ENCODE measurements around the gene OTX2. TPM values are rescaled to one million over a fixed set of nuclear protein-coding genes. Genes with fewer than 3 reads are reported as not detected.
A peak's percentile ranks its signal among the peaks of the same experiment; 100 is the strongest.

OTX2 gene
- total and polyA plus RNA-seq, 2 donors from 2014 or later = not detected

- no peaks in the 10 kb centered on the region for H3K36me3 ChIP-seq (ENCODE audit: control insufficient read depth in 2 of 3, insufficient read depth in 3 of 3, low read length in 3 of 3)
- H3K9ac ChIP-seq (ENCODE audit: low read length in 3 of 3) = no peak overlapping the region
- DNase-seq = peak in 1 of 5 donors; percentile 43
- H3K9me3 ChIP-seq (ENCODE audit: control insufficient read depth in 2 of 3, insufficient read depth in 1 of 3, low read length in 3 of 3) = no peaks in the 10 kb centered on the region
- H3K27me3 ChIP-seq (ENCODE audit: control insufficient read depth, insufficient read depth, low read length) = peaks cover 75% of the 10 kb centered on the region
- FAIRE-seq = no peak
- H3K4me1 ChIP-seq (ENCODE audit: control insufficient read depth in 2 of 3, insufficient read depth in 2 of 3, low read depth in 1 of 3, low read length in 3 of 3) = no peaks in the 10 kb centered on the region
- no peak overlapping the region for H3K4me3 ChIP-seq (ENCODE audit: low read length in 3 of 3)
- TF ChIP-seq CTCF (IDR thresholded peaks at IDR 0.05; ENCODE audit: borderline replicate concordance, extremely low read depth, insufficient read depth) = no peak
- no peak overlapping the region for H3K27ac ChIP-seq (ENCODE audit: low read depth in 2 of 2, low read length in 2 of 2)
- intact Hi-C loops (cut with DNase I) = no loop called here
Measured at GRCh38 chr14:56813143-56813551, 2.9 kb upstream of the OTX2 start.

- intact Hi-C loops (cut with DNase I) = no loop called here
Measured at GRCh38 chr14:56812364-56813141, 2.3 kb upstream of the OTX2 start.

GRCh38 chr14:56811593-56812363 lies 1.5 kb upstream of the OTX2 start:
- intact Hi-C loops (cut with DNase I) = no loop called here
- Histone ChIP-seq H3K27me3 (ENCODE audit: control insufficient read depth, insufficient read depth, low read length) (peaks cover 79% of the 10 kb centered on the region), H3K4me3 (ENCODE audit: low read length in 3 of 3) (no peak overlapping the region), H3K36me3 (ENCODE audit: control insufficient read depth in 2 of 3, insufficient read depth in 3 of 3, low read length in 3 of 3) (no peaks in the 10 kb centered on the region), H3K27ac (ENCODE audit: low read depth in 2 of 2, low read length in 2 of 2) (no peak overlapping the region), H3K9ac (ENCODE audit: low read length in 3 of 3) (no peak overlapping the region), H3K9me3 (ENCODE audit: control insufficient read depth in 2 of 3, insufficient read depth in 1 of 3, low read length in 3 of 3) (no peaks in the 10 kb centered on the region), H3K4me1 (ENCODE audit: control insufficient read depth in 2 of 3, insufficient read depth in 2 of 3, low read depth in 1 of 3, low read length in 3 of 3) (no peaks in the 10 kb centered on the region)
- FAIRE-seq (no peak), DNase-seq (peak in 1 of 5 donors; percentile 49)
- TF ChIP-seq CTCF (IDR thresholded peaks at IDR 0.05; ENCODE audit: borderline replicate concordance, extremely low read depth, insufficient read depth) = no peak

More at GRCh38 chr14:56812364-56813141, 2.3 kb upstream of the OTX2 start:
- Histone ChIP-seq H3K9ac (ENCODE audit: low read length in 3 of 3) (no peak overlapping the region), H3K27me3 (ENCODE audit: control insufficient read depth, insufficient read depth, low read length) (peaks cover 75% of the 10 kb centered on the region), H3K9me3 (ENCODE audit: control insufficient read depth in 2 of 3, insufficient read depth in 1 of 3, low read length in 3 of 3) (no peaks in the 10 kb centered on the region), H3K36me3 (ENCODE audit: control insufficient read depth in 2 of 3, insufficient read depth in 3 of 3, low read length in 3 of 3) (no peaks in the 10 kb centered on the region), H3K4me3 (ENCODE audit: low read length in 3 of 3) (no peak overlapping the region), H3K27ac (ENCODE audit: low read depth in 2 of 2, low read length in 2 of 2) (no peak overlapping the region), H3K4me1 (ENCODE audit: control insufficient read depth in 2 of 3, insufficient read depth in 2 of 3, low read depth in 1 of 3, low read length in 3 of 3) (no peaks in the 10 kb centered on the region)
- TF ChIP-seq CTCF (IDR thresholded peaks at IDR 0.05; ENCODE audit: borderline replicate concordance, extremely low read depth, insufficient read depth) = no peak
- DNase-seq = no peak
- FAIRE-seq = no peak

Data from kidney (tissue), 14 donors.